Activated T-helper 1 cell treated with Interleukin-2 at 50 U/mL for 16 hours (primary cell): Measurements from ENCODE around the gene HDAC2.

Experiments
- DNase-seq: peaks from one replicate; pipeline ENCODE4 v3.0.0-alpha.2; 2020; ENCODE audit warnings: low read depth

HDAC2 gene

GRCh38 chr6:113909224-113909856 lies 61.6 kb downstream of the HDAC2 start:
- DNase-seq = no peak

GRCh38 chr6:113908801-113909200 lies 62.1 kb downstream of the HDAC2 start:
- no peak for DNase-seq

- DNase-seq = no peak
Measured at GRCh38 chr6:113907102-113907815, 63.7 kb downstream of the HDAC2 start.

- DNase-seq = no peak
Measured at GRCh38 chr6:113903666-113904330, 67.2 kb downstream of the HDAC2 start.

GRCh38 chr6:113901482-113901881 lies 69.5 kb downstream of the HDAC2 start:
- DNase-seq = no peak

- no peak for DNase-seq
Measured at GRCh38 chr6:113894712-113895674, 76.0 kb downstream of the HDAC2 start.

- no peak for DNase-seq
Measured at GRCh38 chr6:113893866-113894265, 77.1 kb downstream of the HDAC2 start.

GRCh38 chr6:113893451-113893850 lies 77.5 kb downstream of the HDAC2 start:
- DNase-seq = no peak

- no peak for DNase-seq
Measured at GRCh38 chr6:113888956-113889630, 81.9 kb downstream of the HDAC2 start.

GRCh38 chr6:113888493-113888892 lies 82.5 kb downstream of the HDAC2 start:
- no peak for DNase-seq

GRCh38 chr6:113886512-113886911 lies 84.4 kb downstream of the HDAC2 start:
- DNase-seq = no peak

- no peak for DNase-seq
Measured at GRCh38 chr6:113884011-113884410, 86.9 kb downstream of the HDAC2 start.
